HepG2 (cell line): ENCODE data around the gene GCM1. TPM values are rescaled to one million over a fixed set of nuclear protein-coding genes. Genes with fewer than 3 reads are reported as not detected.

Experiments
- ATM ChIP-seq: fragments of 450-650 bp; IDR thresholded peaks from 2 replicates; pipeline ENCODE4 v1.7.1; 2017; ENCODE audit warnings: mild to moderate bottlenecking, borderline replicate concordance
- BCL6 ChIP-seq: IDR thresholded peaks from 2 replicates; pipeline ENCODE4 v1.6.1; 2016; ENCODE audit warnings: missing genetic modification reagents, missing compliant biosample characterization
- CENPX ChIP-seq: sonication (generic); formaldehyde crosslinking; IDR thresholded peaks from 2 replicates; pipeline ENCODE4 v1.9.0; 2021; ENCODE audit warnings: mild to moderate bottlenecking, missing genetic modification reagents, moderate library complexity
- ERF ChIP-seq: IDR thresholded peaks from 2 replicates; pipeline ENCODE4 v1.6.1; 2018; ENCODE audit warnings: missing biosample characterization, missing genetic modification reagents
- FOXA3 ChIP-seq: IDR thresholded peaks from 2 replicates; pipeline ENCODE4 v1.6.1; 2016; ENCODE audit warnings: missing genetic modification reagents, missing compliant biosample characterization
- FOXC1 ChIP-seq: sonication (generic); formaldehyde crosslinking; IDR thresholded peaks from 2 replicates; pipeline ENCODE4 v1.8.0; 2022; ENCODE audit warnings: mild to moderate bottlenecking, missing genetic modification reagents, borderline replicate concordance
- GFI1 ChIP-seq: sonication (generic); formaldehyde crosslinking; IDR thresholded peaks from 2 replicates; pipeline ENCODE4 v1.5.0; 2020; ENCODE audit warnings: missing genetic modification reagents, mild to moderate bottlenecking, borderline replicate concordance
- HMGA1 ChIP-seq: sonication (generic); formaldehyde crosslinking; conservative IDR thresholded peaks from 2 replicates; pipeline ENCODE4 v1.4.0; 2020; ENCODE audit warnings: missing genetic modification reagents
- IRF2 ChIP-seq: IDR thresholded peaks from 2 replicates; pipeline ENCODE4 v1.6.1; 2018; ENCODE audit warnings: missing genetic modification reagents, missing compliant biosample characterization
- KAT8 ChIP-seq: IDR thresholded peaks from 2 replicates; pipeline ENCODE4 v1.6.1; 2016; ENCODE audit warnings: missing genetic modification reagents, missing compliant biosample characterization
- MIER3 ChIP-seq: IDR thresholded peaks from 2 replicates; pipeline ENCODE4 v1.6.1; 2016; ENCODE audit warnings: missing compliant biosample characterization, borderline replicate concordance
- NCOA2 ChIP-seq: sonication (generic); formaldehyde crosslinking; IDR thresholded peaks from 2 replicates; pipeline ENCODE4 v1.8.0; 2022; ENCODE audit warnings: inconsistent platforms
- PLRG1 ChIP-seq: fragments of 450-650 bp; conservative IDR thresholded peaks from 2 replicates; pipeline ENCODE4 v1.6.1; 2016
- POLR2G ChIP-seq: fragments of 200-400 bp; formaldehyde crosslinking; IDR thresholded peaks from 2 replicates; pipeline ENCODE4 v1.6.1; 2018; ENCODE audit warnings: mild to moderate bottlenecking, low read depth, low read length, moderate library complexity
- PREB ChIP-seq: sonication (generic); formaldehyde crosslinking; IDR thresholded peaks from 2 replicates; pipeline ENCODE4 v1.4.0; 2020; ENCODE audit warnings: missing genetic modification reagents
- RELA ChIP-seq: sonication (generic); formaldehyde crosslinking; IDR thresholded peaks from 2 replicates; pipeline ENCODE4 v1.4.0; 2020; ENCODE audit warnings: missing genetic modification reagents
- RFXANK ChIP-seq: IDR thresholded peaks from 2 replicates; pipeline ENCODE4 v1.6.1; 2016
- STAG1 ChIP-seq: sonication (generic); formaldehyde crosslinking; IDR thresholded peaks from 2 replicates; pipeline ENCODE4 v1.4.0; 2020; ENCODE audit warnings: missing genetic modification reagents
- TBX3 ChIP-seq: fragments of 450-650 bp; IDR thresholded peaks from 2 replicates; pipeline ENCODE4 v1.6.1; 2017; ENCODE audit warnings: antibody characterized with exemption, mild to moderate bottlenecking, inconsistent platforms, borderline replicate concordance
- XRCC5 ChIP-seq: fragments of 200-400 bp; formaldehyde crosslinking; optimal IDR thresholded peaks from 2 replicates; pipeline ENCODE3; 2017; ENCODE audit warnings: mild to moderate bottlenecking, low read length
- ZBTB20 ChIP-seq: sonication (generic); formaldehyde crosslinking; IDR thresholded peaks from 2 replicates; pipeline ENCODE4 v1.8.1; 2023; ENCODE audit warnings: missing genetic modification reagents, low read depth, mild to moderate bottlenecking, borderline replicate concordance
- ZBTB25 ChIP-seq: IDR thresholded peaks from 2 replicates; pipeline ENCODE4 v1.6.1; 2018; ENCODE audit warnings: missing genetic modification reagents
- ZBTB7A ChIP-seq: sonication (generic); formaldehyde crosslinking; IDR thresholded peaks from 2 replicates; pipeline ENCODE4 v1.8.0; 2022; ENCODE audit warnings: mild to moderate bottlenecking, missing genetic modification reagents
- ZNF382 ChIP-seq: sonication (generic); formaldehyde crosslinking; IDR thresholded peaks from 2 replicates; pipeline ENCODE4 v1.5.0; 2020; ENCODE audit warnings: missing genetic modification reagents, mild to moderate bottlenecking, borderline replicate concordance
- ZNF713 ChIP-seq: sonication (generic); formaldehyde crosslinking; IDR thresholded peaks from 2 replicates; pipeline ENCODE4 v1.4.0; 2020; ENCODE audit warnings: mild to moderate bottlenecking, missing genetic modification reagents
- ZSCAN21 ChIP-seq: sonication (generic); formaldehyde crosslinking; IDR thresholded peaks from 2 replicates; pipeline ENCODE4 v1.8.0; 2022; ENCODE audit warnings: mild to moderate bottlenecking, missing genetic modification reagents, moderate library complexity, borderline replicate concordance
- polyA plus RNA-seq, 8 experiments: library from polyadenylated mRNA; depleted of rRNA in 3 of 8; stranded (reverse) in 7 of 8; unstranded in 1 of 8; fragments of >200 nt; fragmentation: Illumina TruSeq in 4 of 8; extraction: Trizol in 4 of 8; gene quantifications; 2 replicates each; pipeline versions ENCODE4 v1.2.1 to v1.2.3, GENCODE V29; 2011 to 2016; ENCODE audit warnings: low read depth in 4 of 8, missing spikeins in 1 of 8, mixed read lengths in 1 of 8; ENCODE audit not compliant: insufficient read depth in 1 of 8
- total RNA-seq, 5 experiments: library from RNA; depleted of rRNA; stranded (reverse); fragments of >200 nt; fragmentation: Illumina TruSeq; extraction: Trizol; gene quantifications; 2 replicates each; pipeline ENCODE4 v1.2.3, GENCODE V29; 2016; ENCODE audit warnings: low read depth in 1 of 5
- TF ChIP-seq, protein P1 (sequence below): IDR thresholded peaks from 2 replicates; pipeline ENCODE4 v1.6.1; 2016; ENCODE audit warnings: low read depth, borderline replicate concordance

Gene GCM1
- total and polyA plus RNA-seq, 2 of the 13 experiments (the other 11 are each of a cell fraction or from before 2014, with no cell fraction given), result 0.04 to 0.13 TPM

GRCh38 chr6:53134601-53135235 is 13.9 kb downstream of the GCM1 start (continued):
- TF ChIP-seq ATM (no peak), ZBTB20 (CRISPR knock-in tag) (peak; percentile 81), POLR2G (no peak), PLRG1 (no peak), ERF (CRISPR knock-in tag) (peak; percentile 84), XRCC5 (peak; percentile 57), NCOA2 (CRISPR knock-in tag) (peak; percentile 98), MIER3 (CRISPR knock-in tag) (peak; percentile 85; the same call in 1 of the 2 replicates), BCL6 (CRISPR knock-in tag) (peak; percentile 91), TBX3 (no peak), RFXANK (CRISPR knock-in tag) (peak; percentile 82; the same call in 1 of the 2 replicates), FOXC1 (CRISPR knock-in tag) (no peak), ZBTB7A (CRISPR knock-in tag) (no peak), ZSCAN21 (CRISPR knock-in tag) (no peak), ZBTB25 (peak; percentile 88), ZNF713 (CRISPR knock-in tag) (no peak), IRF2 (CRISPR knock-in tag) (peak; percentile 75), HMGA1 (CRISPR knock-in tag) (no peak), STAG1 (CRISPR knock-in tag) (peak; percentile 19; the same call in 1 of the 2 replicates), CENPX (CRISPR knock-in tag) (no peak), RELA (no peak), FOXA3 (CRISPR knock-in tag) (peak; percentile 91), PREB (CRISPR knock-in tag) (no peak), GFI1 (peak; percentile 97), ZNF382 (no peak), KAT8 (CRISPR knock-in tag) (peak; percentile 77; the same call in 1 of the 2 replicates)
- TF ChIP-seq, protein P1, sequence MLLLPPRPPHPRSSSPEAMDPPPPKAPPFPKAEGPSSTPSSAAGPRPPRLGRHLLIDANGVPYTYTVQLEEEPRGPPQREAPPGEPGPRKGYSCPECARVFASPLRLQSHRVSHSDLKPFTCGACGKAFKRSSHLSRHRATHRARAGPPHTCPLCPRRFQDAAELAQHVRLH (CRISPR knock-in tag), result peak; percentile 32; the same call in 1 of the 2 replicates
